Ishikawa (cell line): ENCODE measurements around the gene HOXA2.

Source experiments
- CEBPB ChIP-seq: IDR thresholded peaks from 2 replicates; pipeline ENCODE4 v1.6.1; 2012
- CREB1 ChIP-seq: IDR thresholded peaks from 2 replicates; pipeline ENCODE4 v1.6.1; 2012; ENCODE audit warnings: low read depth
- EP300 ChIP-seq: IDR thresholded peaks from 2 replicates; pipeline ENCODE4 v1.6.1; 2012; ENCODE audit warnings: borderline replicate concordance
- RAD21 ChIP-seq: IDR thresholded peaks from 2 replicates; pipeline ENCODE4 v1.6.1; 2012; ENCODE audit warnings: low read depth
- TAF1 ChIP-seq: IDR thresholded peaks from 2 replicates; pipeline ENCODE4 v1.6.1; 2012; ENCODE audit warnings: low read depth, mild to moderate bottlenecking
- TCF12 ChIP-seq: IDR thresholded peaks from 2 replicates; pipeline ENCODE4 v1.6.1; 2012; ENCODE audit warnings: low read depth
- USF1 ChIP-seq: IDR thresholded peaks from 2 replicates; pipeline ENCODE4 v1.6.1; 2012

GRCh38 chr7:27068259-27068658 lies 34.2 kb downstream of the HOXA2 start:
- TF ChIP-seq CEBPB (no peak), EP300 (no peak), TCF12 (no peak), USF1 (no peak), TAF1 (no peak), CREB1 (no peak), RAD21 (no peak)
